Measurements from ENCODE around the gene C4orf50.

C4orf50 gene

GRCh38 chr4:5932035-5932568 lies 86.1 kb downstream of the C4orf50 start:
- no peak overlapping the region for H3K27ac ChIP-seq
- DNase-seq (ENCODE audit: low spot score): no peak
- no peak for TF ChIP-seq CTCF (conservative IDR thresholded peaks at IDR 0.05; ENCODE audit: low read depth)
- CTCF ChIA-PET: interaction anchor here (0.6 kb wide), 1 partner anchor 14 kb away, joined by 3 read pairs; no protein-coding TSS in a partner anchor
- POLR2A ChIA-PET (ENCODE audit: low non-redundant PET): no interaction called here

- no peak overlapping the region for H3K27ac ChIP-seq
- POLR2A ChIA-PET (ENCODE audit: low non-redundant PET): no interaction called here
- no peak for DNase-seq (ENCODE audit: low spot score)
- no peak for TF ChIP-seq CTCF (conservative IDR thresholded peaks at IDR 0.05; ENCODE audit: low read depth)
- CTCF ChIA-PET: no interaction called here
These were observed 86.7 kb downstream of the C4orf50 start for GRCh38 chr4:5931526-5931925.

GRCh38 chr4:5930876-5931275 lies 87.4 kb downstream of the C4orf50 start:
- TF ChIP-seq CTCF (conservative IDR thresholded peaks at IDR 0.05; ENCODE audit: low read depth): no peak
- ChIA-PET CTCF (no interaction called here), POLR2A (ENCODE audit: low non-redundant PET) (no interaction called here)
- H3K27ac ChIP-seq: no peak overlapping the region
- DNase-seq (ENCODE audit: low spot score): no peak

- H3K27ac ChIP-seq: no peak overlapping the region
- no peak for TF ChIP-seq CTCF (conservative IDR thresholded peaks at IDR 0.05; ENCODE audit: low read depth)
- POLR2A ChIA-PET (ENCODE audit: low non-redundant PET): no interaction called here
- CTCF ChIA-PET: no interaction called here
- DNase-seq (ENCODE audit: low spot score): no peak
These were observed 87.8 kb downstream of the C4orf50 start for GRCh38 chr4:5930456-5930855.

- H3K27ac ChIP-seq: no peak overlapping the region
- no peak for DNase-seq (ENCODE audit: low spot score)
- ChIA-PET CTCF (no interaction called here), POLR2A (ENCODE audit: low non-redundant PET) (no interaction called here)
- no peak for TF ChIP-seq CTCF (conservative IDR thresholded peaks at IDR 0.05; ENCODE audit: low read depth)
These were observed 89.3 kb downstream of the C4orf50 start for GRCh38 chr4:5928844-5929420.

- TF ChIP-seq CTCF (conservative IDR thresholded peaks at IDR 0.05; ENCODE audit: low read depth): no peak
- CTCF ChIA-PET: no interaction called here
- DNase-seq (ENCODE audit: low spot score): no peak
- POLR2A ChIA-PET (ENCODE audit: low non-redundant PET): no interaction called here
- no peak overlapping the region for H3K27ac ChIP-seq
These were observed 90.0 kb downstream of the C4orf50 start for GRCh38 chr4:5928274-5928673.
